ENCODE data around the gene PAX7.

GRCh38 chr1:18667333-18667732, 36.7 kb downstream of the PAX7 start:
- no peak for TF ChIP-seq YY1 (IDR thresholded peaks at IDR 0.05; ENCODE audit: insufficient read depth, insufficient read length)
- no peak for TF ChIP-seq ZNF274 (IDR thresholded peaks at IDR 0.05; ENCODE audit: low read depth, low read length)
